ENCODE measurements around the gene CIAO3.
"Not testable (repeated sequence)": the region's sequence is repeated elsewhere in the genome, so short reads cannot be mapped to it uniquely, and the experiment has no call there.

The CIAO3 gene

DNA sequence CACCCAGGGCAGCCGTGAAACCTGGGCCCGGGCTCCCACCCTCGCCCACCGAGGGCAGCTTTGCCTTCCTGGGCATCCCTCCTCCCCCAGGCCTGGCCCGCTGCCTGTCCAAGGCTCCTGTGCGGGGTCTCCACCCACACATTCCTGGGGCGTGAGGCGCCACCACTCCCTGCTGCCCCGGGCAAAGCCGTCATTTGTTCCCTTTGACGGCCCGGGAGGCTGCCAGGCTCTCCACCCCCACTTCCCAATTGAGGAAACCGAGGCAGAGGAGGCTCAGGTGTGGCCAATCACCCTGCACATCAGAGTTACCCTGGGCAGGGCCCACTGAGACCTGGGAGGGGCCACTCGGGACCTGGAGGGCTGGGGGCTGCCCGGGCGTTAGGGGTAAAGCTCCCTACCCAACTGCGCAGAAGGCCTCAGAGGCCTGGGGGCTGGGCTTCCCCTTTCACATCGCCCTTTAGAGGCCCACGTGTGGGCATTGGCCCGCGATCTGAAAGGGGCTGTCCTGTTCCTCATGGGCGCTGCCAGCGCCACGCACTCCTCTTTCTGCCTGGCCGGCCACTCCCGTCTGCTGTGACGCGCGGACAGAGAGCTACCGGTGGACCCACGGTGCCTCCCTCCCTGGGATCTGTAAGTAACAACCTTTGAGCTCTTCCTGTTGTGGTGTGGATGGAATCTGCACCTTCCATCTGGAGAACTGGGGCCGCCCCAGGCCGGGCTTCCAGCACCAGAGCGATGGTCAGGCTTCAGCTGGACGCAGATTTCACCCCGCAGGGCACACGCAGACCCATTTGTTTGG lies 19.9 kb upstream of the CIAO3 start, which contains the start of gene MSLN:
Gene MSLN (plus strand): TSS at position 190 of the 799 bp plus-strand sequence. CDS start 1,947 bp downstream, outside the sequence.
- DNase-seq (ENCODE audit: low read depth in 3 of 3) = no peak

DNA sequence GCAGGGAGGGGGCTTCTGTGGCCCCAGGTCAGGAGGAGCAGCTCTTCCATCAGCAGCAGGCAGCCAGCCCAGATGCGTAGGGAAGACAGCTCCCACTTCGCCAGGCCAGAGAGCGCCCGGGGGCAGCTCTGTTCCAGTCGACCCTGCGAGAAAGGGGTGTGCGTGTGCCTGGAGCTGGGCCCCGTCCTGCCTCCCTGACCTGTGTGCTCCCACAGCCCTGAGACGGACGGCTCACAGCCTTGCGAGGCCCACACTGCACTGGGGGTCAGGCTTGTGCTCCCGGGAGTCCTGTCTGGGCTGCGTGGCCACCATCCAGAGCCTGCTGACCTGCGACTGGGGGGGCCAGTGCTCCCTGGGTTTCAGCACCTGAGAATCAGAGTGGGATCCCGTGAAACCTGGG lies 19.3 kb upstream of the CIAO3 start:
- no peak for DNase-seq (ENCODE audit: low read depth in 3 of 3)

DNA sequence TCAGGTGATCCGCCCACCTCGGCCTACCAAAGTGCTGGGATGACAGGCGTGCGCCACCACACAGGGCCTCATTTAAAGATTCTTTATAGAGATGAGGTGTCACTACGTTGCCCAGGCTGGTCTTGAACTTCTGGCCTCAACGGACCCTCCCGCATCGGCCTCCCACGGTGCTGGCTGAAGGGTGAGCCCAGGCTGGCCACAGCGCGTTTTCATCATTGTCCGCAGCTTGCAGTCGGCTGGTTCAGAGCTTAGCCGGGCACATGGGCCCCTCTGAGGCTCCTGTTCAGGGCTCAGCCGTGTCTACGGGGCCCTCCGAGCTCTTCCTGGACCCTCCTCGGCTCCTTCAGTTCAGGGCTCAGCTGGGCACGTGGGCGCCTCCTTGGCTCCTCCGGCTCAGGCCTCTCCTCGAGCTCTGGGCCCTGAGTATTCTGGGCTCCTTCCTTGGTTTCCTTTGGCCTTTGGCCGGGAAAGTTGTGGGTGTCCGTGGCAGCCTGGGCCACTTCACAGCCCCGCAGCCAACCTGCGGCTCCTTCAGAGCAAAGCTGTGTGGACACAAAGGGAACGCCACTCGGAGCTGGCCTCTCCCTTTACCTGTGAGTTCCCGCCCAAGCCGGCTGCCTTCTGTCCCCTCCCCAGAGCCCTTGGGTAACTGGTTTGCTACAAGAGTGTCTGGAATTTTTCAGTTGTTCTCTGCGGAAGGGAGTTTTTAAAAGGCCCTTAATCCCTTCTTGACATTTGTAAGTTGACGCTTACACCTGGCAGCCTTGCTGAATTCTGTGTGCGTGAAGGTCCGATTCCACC lies 18.5 kb upstream of the CIAO3 start:
- DNase-seq (ENCODE audit: low read depth in 3 of 3) = no peak

DNA sequence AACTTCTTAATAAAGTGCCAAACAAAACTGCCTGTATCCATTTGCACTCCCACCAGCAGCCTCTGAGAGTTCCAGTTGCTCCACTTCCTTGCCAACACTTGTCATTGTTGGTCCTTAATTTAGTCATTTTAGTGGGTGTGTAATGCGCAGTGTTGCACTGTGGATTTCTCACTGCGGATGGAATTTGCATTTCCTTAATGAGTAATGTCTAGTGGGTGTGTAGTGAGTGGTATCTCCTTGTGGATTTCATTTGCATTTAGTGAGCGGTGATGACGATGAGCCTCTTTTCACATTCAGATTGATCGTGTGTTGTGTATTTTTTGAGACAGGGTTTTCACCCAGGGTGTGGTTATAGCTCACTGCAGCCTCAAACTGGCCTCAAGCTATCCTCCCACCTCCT lies 15.6 kb upstream of the CIAO3 start:
- no peak for DNase-seq (ENCODE audit: low read depth in 3 of 3)

DNA sequence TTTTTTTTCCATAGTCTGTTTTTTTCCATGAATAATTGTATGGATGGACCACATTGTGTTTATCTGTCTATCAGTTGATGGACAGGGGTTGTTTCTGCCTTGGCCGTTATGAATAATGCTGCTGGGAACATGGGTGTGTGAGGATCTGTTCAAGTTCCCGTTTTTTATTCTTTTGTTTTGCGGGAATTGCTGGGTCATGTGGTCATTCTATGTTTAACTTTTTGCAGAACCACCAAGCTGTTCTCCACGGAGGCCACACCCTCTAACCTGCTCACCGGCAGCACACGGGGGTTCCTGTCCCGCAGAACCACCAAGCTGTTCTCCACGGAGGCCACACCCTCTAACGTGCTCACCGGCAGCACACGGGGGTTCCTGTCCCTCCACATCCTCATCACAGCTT lies 13.9 kb upstream of the CIAO3 start:
- DNase-seq (ENCODE audit: low read depth in 3 of 3) = no peak

DNA sequence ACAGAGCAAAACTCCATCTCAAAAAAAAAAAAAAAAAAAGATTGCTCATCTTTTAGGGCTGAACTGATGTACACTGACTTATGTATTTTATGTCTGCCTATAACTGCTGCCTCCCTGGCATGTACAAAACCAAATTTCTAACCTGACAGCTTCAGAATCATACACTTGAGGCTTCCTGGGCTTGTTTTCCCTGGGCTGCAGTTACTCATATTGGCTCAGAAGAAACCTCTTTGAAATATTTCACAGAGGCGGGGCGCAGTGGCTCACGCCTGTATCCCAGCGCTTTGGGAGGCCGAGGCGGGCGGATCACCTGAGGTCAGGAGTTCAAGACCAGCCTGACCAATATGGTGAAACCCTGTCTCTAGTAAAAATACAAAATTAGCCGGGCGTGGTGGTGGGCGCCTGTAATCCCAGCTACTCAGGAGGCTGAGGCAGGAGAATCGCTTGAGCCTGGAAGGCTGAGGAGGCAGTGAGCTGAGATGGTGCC lies 13.4 kb upstream of the CIAO3 start:
- DNase-seq (ENCODE audit: low read depth in 3 of 3) = not testable (repeated sequence)

DNA sequence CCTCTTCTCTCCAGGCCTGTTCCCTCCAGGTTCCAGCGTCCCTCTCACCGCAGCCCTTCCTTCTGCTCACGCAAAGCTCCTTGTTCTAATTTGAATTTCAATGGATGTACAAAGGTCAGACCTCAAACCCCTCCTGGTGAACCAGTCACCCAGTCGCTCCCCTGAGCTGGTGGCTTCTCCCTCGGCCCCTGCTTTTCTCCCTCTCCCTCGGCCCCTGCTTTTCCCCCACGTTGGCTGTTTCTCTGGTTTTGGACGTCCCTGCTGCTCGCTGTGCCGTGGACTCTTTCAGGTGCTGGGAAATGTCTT lies 11.2 kb upstream of the CIAO3 start:
- no peak for DNase-seq (ENCODE audit: low read depth in 3 of 3)

DNA sequence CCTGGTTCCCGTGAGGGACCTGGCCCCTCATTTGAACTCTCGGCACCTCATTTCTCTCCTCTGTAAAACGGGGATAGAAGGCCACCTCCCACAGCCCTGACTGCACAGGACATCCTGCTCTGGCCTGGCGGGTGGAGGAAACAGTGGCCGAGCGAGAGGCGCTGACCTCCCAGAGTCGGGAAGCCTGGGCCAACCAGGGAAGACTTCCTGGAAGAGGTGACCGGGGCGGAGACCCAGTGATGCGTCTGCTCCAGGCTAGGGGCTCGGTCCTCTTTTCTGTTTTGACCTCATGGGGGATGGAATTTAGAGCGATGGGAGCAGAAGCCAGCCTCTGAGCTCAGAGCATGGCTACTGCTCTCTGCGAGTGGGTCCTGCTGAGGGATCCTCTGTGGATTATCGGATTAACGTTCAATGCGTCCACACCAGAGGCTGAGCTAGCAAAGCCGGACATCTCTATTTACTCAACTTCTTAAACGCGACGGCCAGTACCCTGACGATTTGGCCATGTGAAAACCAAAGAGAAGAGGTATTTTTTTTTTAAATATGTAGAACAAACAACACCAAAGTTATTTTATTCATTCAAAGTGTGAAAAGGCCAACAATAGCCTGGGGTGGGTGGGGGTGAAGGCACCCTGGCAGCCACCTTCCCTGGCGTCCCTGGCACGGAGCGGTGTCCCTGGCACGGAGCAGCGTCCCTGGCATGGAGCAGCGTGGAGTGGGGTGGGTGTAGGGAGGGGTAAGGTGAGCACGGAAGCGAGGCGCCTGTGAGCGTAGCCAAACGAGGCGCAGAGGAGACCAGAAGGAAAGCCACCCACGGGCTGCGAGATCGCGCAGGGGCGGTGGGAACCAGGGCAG lies 10.6 kb upstream of the CIAO3 start:
- no peak for DNase-seq (ENCODE audit: low read depth in 3 of 3)

DNA sequence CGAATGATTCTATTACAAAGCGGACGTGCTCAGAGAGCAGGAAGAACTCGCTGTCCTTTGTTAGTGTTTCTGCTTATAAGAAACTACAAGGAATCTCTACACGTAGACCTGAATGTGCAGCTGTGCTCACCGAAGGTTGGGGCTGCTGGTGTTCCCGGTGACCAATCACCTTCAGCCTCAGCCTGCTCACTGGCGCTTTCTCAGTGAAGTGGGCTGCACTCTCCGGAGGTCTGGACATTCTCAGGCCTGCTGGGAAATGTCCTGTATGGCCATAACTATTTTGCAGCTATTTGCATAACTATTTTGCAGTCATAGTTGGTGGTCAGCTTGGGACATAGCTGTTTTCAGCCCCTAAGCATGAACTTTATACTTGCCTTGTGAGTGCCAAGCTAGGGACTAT lies 9.7 kb upstream of the CIAO3 start:
- DNase-seq (ENCODE audit: low read depth in 3 of 3) = no peak

DNA sequence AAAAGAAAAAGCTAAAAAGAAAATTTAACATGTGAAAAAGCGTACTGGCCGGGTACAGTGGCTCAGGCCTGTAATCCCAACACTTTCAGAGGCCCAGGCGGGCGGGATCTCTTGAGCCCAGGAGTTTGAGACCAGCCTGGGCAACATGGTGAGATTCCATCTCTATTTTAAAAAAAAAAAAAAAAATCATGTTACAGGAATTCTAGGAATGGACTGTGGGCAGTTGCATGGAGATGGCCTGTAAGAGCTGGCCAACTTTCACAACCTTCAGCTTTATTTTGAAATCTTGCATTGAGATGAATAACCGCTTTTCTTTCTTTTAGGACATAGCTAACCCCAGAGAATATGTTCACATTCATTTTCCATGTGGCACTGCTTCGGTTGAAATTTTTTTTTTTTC lies 8.2 kb upstream of the CIAO3 start:
- no peak for DNase-seq (ENCODE audit: low read depth in 3 of 3)

DNA sequence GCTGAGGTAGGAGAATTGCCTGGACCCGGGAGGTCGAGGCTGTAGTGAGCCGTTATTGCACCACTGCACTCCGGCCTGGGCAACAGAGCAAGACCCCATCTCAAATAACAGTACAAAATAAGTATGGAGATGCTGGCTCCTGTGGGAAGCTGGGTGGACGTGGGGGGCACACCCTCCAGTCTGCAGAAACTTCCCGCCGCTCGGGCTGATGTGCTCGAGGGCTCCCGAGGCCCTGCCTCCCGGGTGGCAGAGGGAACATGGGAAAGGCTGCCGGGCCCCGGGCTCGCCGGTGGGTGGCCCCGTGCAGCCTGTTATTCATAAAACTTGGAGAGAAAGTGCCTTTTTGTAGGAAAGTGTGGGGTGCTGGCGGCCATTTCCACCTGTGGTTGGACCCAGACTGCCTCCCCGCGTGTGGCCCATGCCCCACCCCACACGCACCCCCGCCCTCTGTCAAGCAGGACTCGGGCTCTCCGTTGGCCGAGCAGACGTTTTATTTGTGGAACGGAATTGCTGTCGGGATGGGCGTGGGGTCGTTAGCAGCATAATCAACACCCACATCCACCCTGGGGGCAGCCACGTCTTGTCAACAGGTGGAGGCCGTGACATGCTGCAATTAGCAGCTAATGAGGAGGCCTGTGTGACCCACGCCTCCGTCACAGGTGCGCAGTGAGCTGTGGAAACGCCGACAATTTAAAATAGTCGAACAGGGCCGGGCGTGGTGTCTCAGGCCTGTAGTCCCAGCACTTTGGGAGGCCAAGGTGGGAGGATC lies 7.4 kb upstream of the CIAO3 start:
- no peak for DNase-seq (ENCODE audit: low read depth in 3 of 3)

DNA sequence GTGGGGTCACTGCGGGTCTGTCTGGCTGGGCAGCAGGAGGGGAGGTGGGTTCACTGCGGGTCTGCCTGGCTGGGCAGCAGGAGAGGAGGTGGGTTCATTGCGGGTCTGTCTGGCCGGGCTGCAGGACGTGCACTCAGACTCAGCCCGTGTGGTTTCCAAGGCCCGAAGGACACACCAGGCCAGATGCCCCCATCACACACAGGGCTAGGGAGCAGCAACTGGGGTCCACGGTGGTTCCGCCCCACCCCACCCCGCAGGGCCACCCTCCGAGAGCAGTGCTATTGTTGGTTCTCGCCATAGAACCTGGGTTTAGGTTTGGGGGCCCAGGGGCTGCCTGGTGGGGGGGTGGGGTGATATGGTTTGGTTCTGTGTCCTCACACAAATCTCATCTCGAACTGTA lies 5.8 kb upstream of the CIAO3 start:
- no peak for DNase-seq (ENCODE audit: low read depth in 3 of 3)

DNA sequence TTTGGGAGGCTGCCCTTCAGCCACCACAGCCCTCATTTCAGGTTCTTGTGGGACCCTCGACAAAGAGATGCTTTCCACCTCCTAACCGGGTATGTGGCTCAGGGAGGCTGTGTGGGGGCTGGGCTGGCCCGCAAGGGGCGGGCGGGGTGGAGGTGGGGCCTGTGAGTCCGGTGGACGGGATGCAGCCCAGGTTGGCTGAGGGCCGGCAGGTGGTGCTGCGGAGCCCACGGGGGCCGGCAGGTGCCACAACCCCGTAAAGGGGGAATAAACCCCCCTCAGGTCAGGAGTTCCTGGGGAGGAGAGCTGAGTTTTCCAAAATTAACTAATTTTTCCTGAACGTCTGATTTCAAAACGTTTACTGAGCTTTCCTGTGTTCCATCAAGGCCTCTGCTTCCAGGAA lies 4.9 kb upstream of the CIAO3 start:
- no peak for DNase-seq (ENCODE audit: low read depth in 3 of 3)

DNA sequence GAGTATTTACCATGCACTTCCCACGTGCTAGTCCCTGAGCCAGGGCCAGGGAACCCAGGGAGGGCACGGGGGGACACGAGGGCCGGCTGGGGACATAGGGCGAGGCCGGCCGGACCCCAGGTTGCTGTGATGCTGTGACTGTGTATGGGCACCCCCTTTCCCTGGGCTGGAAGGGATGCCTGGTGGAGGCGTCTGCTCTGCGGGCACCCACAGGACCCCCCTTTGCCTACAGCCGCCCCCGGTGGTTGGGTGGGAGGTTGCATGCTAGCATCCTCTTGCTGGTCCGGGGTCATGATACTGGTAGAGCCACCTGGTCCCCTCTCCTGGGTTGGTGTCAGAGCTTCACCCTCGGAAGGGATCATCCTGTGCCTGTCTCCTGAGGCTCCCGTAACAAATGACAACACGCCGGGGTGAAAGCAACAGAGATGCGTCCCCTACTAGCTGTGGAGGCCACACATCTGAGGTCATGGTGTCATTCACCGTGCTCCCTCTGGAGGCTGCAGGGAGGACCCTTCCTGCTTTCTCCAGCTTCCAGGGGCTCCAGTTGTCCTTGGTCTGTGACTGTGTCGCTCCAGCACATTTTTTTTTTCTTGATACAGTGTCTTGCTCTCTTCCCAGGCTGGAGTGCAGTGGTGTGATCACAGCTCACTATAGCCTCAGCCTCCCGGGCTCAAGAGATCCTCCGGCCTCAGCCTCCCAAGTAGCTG lies 3.1 kb upstream of the CIAO3 start:
- no peak for DNase-seq (ENCODE audit: low read depth in 3 of 3)

DNA sequence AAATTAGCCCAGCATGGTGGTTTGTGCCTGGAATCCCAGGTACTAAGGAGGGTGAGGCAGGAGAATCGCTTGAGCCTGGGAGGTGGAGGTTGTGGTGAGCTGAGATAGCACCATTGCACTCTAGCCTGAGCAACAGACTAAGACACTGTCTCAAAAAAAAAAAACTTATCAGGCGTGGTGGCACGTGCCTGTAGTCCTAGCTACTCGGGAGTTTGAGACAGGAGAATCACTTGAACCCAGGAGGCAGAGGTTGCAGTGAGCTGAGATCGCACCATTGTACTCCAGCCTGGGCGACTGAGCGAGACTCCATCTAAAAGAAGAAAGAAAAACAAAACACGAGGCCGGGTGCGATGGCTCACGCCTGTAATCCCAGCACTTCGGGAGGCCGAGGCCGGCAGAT lies 2.1 kb upstream of the CIAO3 start:
- DNase-seq (ENCODE audit: low read depth in 3 of 3) = not testable (repeated sequence)

DNA sequence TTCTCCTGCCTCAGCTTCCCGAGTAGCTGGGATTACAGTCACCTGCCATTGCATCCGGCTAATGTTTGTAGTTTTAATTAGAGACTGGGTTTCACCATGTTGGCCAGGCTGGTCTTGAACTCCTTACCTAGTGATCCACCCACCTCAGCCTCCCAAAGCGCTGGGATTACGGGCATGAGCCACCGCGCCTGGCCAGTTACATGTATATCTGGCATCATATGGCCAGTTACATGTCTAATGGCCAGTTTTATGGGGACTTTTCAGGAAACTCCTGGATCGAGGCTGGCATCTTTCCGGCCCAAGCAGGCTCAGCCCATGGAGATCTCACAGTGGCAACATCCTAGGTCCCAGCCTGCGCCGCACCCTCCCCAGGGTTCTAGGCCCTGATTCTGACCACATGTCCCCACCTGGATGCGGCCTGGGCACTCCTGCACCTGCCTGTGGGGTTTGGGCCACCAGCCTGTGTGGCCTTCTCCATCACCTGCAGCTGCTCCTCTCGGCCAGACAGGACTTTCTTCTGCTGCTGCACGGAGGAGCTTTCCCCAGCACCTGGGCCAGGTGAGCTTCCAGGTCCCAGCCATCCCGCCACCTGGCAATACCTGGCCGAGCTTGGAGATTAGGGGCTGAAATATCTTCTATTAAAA lies 1.3 kb upstream of the CIAO3 start:
- no peak for DNase-seq (ENCODE audit: low read depth in 3 of 3)

DNA sequence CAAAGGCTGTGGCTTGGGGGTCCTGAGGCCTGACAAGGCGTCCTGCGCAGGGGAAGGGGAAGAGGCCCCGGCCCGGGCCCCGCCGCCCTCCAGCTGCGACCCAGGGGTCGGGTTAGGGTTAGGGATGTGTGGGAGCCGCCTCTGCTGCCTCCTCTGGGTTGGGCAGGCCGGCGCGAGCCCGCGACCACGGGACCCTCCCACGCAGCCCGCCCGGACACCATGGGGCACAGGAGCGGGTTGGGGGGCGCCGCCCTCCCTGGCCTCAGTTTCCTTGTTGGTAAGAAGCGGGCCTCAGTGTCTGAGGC lies 386 bp downstream of the CIAO3 start:
- no peak for DNase-seq (ENCODE audit: low read depth in 3 of 3)

DNA sequence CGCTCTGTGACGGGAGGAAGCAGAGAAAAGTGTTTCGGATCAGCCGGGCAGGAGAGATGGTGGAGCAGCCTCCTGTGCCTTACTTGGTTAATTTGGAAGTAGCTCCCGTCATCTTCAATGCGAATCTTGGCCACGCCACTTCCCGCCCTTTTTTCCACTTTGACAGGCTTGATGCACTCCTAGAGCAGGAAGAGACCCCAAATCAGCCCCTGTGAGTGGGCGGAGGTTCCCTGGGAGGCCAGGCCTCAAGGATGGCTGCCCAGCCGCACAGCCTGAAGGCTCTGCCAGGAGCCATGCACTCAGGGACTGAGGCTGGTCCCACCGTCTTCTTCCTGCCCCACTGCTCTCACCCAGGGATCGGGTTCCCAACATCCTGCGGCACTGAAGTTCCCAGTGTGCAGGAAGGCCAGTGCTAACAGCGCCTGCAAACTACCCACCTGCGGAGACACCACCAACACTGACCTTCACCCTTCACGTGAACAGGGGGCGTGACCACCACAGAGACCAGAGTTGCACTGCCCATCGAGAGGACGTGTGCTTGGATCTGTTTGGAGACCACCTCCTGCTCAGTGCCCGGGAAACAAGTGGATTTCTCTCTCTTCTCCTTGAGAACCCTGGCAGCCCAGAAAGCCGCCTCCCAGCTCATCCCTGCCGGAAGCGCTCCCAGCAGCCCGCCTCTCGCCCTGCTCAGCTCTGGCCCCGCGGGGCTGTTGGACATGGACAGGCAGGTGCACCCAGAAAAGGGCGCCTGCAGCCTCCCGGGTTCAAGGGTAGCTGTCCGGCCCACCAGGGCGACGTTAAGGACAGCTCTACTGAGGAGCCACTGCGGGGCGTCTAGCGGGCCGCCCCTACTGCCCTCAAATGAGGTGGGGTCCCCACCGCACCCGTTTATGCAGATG lies 988 bp downstream of the CIAO3 start:
- DNase-seq (ENCODE audit: low read depth in 3 of 3) = no peak

DNA sequence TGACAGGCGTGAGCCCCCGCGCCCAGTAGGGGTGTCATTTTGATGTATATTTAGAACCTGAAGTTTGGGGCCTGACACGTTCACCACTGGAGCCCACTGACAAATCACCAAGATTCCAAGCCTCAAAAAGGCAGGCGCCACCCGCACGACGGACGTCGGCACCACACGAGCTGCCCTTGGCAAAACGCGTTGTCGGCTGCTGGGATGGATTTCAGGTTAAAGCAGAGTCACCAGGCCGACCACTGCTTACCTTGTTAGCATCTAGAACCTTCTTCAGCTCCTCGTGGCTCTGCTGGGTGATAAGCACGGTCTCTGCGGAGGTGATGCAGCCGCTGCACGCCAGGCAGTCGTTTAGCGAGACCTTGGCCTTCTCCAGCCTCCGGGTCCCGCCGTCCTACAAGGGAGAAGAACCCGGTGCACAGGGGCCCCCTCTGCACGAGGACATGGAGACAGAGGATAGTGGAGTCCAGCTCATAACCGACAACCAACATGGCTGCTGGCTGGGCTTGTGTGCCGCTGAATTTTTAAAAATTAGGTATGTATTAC lies 3.8 kb downstream of the CIAO3 start:
- no peak for DNase-seq (ENCODE audit: low read depth in 3 of 3)
